Left ventricle myocardium inferior (tissue), 1 donor: Measurements from ENCODE around the gene MCUB. TPM values are rescaled to one million over a fixed set of nuclear protein-coding genes. Genes with fewer than 3 reads are reported as not detected.
"Not testable (repeated sequence)": the region's sequence is repeated elsewhere in the genome, so short reads cannot be mapped to it uniquely, and the experiment has no call there.

ENCODE experiments used
- DNase-seq: peaks from one replicate; pipeline ENCODE4 v3.0.0-alpha.2; 2020
- H3K27ac ChIP-seq: fragments of 200-600 bp; replicated peaks from 2 replicates; pipeline ENCODE4 v1.8.0; 2021
- H3K27me3 ChIP-seq: fragments of 200-600 bp; 2 replicates; pipeline ENCODE4 v1.8.0; 2021; ENCODE audit warnings: low read depth
- H3K36me3 ChIP-seq: fragments of 200-600 bp; 2 replicates; pipeline ENCODE4 v1.8.0; 2021
- H3K4me1 ChIP-seq: fragments of 200-600 bp; 2 replicates; pipeline ENCODE4 v1.8.0; 2021
- H3K4me3 ChIP-seq: fragments of 200-600 bp; 2 replicates; pipeline ENCODE4 v1.8.0; 2021; ENCODE audit warnings: mild to moderate bottlenecking, moderate library complexity
- H3K9me3 ChIP-seq: fragments of 200-600 bp; replicated peaks from 2 replicates; pipeline ENCODE4 v1.8.0; 2021
- intact Hi-C: fragments of 100-400 bp; cut with micrococcal nuclease; formaldehyde crosslinking; loops from one replicate; pipeline ENCODE4 v1.11.0; 2022
- total RNA-seq: library from RNA; stranded (reverse); fragmentation: NEBNext Ultra II Directional; extraction: Animal tissue kit (Norgen Biotek cat#: 25700); gene quantifications from one replicate; pipeline ENCODE4 v1.2.1, GENCODE V29; 2021
- TF ChIP-seq, protein P1 (sequence below): fragments of 200-600 bp; IDR thresholded peaks from 2 replicates; pipeline ENCODE4 v1.8.0; 2021; ENCODE audit warnings: antibody characterized with exemption, mild to moderate bottlenecking, borderline replicate concordance
- donor health status: DM: no; HTN: yes; CAD: no; lungs with severe emphysema.

Gene MCUB
- total RNA-seq, 1 donor from 2014 or later, result 3.3 TPM

DNA sequence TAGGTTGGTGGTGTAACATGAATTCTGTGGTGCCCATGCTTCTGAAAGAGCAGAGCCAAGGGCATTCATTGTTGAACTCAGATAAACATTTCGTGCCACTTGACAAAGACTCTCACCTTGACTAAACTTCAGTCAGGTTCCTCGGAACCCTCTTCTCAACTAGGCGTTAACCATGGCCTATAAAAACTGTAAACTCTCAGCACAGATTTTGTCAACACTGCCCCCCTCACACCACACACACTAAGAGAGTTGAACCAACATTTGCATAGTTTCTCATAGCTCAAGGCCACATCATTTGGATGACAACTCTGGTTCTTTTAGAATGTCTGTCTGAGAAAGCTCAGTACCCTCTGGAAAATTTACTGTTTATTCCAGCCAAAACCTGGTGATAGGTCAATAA is 115.1 kb downstream of the MCUB start:
- no peak for DNase-seq
- H3K4me1 ChIP-seq, result no peaks in the 10 kb centered on the region
- no peaks in the 10 kb centered on the region for H3K36me3 ChIP-seq
- H3K27me3 ChIP-seq, result no peaks in the 10 kb centered on the region
- peaks cover 13% of the 10 kb centered on the region for H3K9me3 ChIP-seq
- no peak overlapping the region for H3K27ac ChIP-seq
- TF ChIP-seq, protein P1, sequence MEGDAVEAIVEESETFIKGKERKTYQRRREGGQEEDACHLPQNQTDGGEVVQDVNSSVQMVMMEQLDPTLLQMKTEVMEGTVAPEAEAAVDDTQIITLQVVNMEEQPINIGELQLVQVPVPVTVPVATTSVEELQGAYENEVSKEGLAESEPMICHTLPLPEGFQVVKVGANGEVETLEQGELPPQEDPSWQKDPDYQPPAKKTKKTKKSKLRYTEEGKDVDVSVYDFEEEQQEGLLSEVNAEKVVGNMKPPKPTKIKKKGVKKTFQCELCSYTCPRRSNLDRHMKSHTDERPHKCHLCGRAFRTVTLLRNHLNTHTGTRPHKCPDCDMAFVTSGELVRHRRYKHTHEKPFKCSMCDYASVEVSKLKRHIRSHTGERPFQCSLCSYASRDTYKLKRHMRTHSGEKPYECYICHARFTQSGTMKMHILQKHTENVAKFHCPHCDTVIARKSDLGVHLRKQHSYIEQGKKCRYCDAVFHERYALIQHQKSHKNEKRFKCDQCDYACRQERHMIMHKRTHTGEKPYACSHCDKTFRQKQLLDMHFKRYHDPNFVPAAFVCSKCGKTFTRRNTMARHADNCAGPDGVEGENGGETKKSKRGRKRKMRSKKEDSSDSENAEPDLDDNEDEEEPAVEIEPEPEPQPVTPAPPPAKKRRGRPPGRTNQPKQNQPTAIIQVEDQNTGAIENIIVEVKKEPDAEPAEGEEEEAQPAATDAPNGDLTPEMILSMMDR, result no peak
- intact Hi-C loops, result no loop called here
- H3K4me3 ChIP-seq, result no peak overlapping the region

DNA sequence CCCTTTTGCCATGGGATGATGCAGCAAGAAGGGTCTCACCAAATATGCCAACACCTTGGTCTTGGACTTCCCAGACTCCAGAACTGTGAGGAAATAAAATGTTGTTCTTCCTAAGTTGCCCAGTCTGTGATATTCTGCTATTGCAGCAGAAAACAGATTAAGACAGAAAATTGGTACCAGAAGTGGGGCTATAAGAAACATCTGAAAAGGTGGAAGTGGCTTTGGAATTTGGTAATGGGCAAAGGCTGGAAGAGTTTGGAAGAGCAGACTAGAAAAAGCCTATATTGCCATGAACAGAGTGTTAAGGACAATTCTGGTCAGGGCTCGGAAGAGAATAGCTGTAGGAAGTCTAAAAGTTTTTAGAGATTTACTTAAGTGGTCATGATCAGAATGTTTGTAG is 115.8 kb downstream of the MCUB start:
- H3K27me3 ChIP-seq, result no peaks in the 10 kb centered on the region
- TF ChIP-seq, protein P1, result no peak
- no peak overlapping the region for H3K4me3 ChIP-seq
- DNase-seq, result no peak
- no peaks in the 10 kb centered on the region for H3K4me1 ChIP-seq
- no peaks in the 10 kb centered on the region for H3K36me3 ChIP-seq
- no peak overlapping the region for H3K27ac ChIP-seq
- intact Hi-C loops, result no loop called here
- H3K9me3 ChIP-seq, result peaks cover 11% of the 10 kb centered on the region

DNA sequence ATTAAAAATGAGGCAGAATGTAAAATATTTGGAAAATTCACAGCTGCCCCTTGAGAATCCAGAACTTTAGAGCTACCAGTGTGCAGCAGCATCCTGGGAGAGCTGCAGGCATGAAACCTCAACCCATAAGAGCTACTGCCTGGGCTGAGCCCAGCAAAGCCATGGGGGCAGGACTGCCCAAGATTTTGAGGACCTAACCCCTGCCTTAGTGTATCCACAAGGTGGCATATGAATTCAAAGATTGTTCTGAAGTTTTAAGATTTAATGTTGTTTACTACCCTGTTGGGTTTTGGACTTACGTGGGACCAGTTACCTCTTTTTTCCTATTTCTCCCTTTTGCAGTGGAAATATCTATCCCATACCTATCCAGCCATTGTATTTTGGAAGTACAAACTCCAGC is 116.8 kb downstream of the MCUB start:
- H3K27me3 ChIP-seq, result no peaks in the 10 kb centered on the region
- H3K9me3 ChIP-seq, result peaks cover under 1% of the 10 kb centered on the region
- H3K4me1 ChIP-seq, result no peaks in the 10 kb centered on the region
- no peak overlapping the region for H3K27ac ChIP-seq
- H3K36me3 ChIP-seq, result no peaks in the 10 kb centered on the region
- intact Hi-C loops, result no loop called here
- no peak for DNase-seq
- TF ChIP-seq, protein P1, result no peak
- no peak overlapping the region for H3K4me3 ChIP-seq

DNA sequence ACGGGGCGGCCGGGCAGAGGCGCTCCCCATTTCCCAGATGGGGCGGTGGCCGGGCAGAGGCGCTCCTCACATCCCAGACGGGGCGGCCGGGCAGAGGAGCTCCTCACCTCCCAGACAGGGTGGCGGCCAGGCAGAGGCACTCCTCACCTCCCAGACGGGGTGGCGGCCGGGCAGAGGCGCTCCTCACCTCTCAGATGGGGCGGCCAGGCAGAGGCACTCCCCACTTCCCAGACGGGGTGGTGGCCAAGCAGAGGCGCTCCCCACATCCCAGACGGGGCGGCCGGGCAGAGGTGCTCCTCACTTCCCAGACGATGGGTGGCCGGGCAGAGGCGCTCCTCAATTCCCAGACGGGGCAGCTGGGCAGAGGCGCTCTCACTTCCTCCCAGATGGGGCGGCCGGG is 118.4 kb downstream of the MCUB start:
- DNase-seq, H3K9me3 ChIP-seq, H3K36me3 ChIP-seq, H3K4me3 ChIP-seq, H3K27me3 ChIP-seq, H3K27ac ChIP-seq, H3K4me1 ChIP-seq, intact Hi-C loops: not testable (repeated sequence)

DNA sequence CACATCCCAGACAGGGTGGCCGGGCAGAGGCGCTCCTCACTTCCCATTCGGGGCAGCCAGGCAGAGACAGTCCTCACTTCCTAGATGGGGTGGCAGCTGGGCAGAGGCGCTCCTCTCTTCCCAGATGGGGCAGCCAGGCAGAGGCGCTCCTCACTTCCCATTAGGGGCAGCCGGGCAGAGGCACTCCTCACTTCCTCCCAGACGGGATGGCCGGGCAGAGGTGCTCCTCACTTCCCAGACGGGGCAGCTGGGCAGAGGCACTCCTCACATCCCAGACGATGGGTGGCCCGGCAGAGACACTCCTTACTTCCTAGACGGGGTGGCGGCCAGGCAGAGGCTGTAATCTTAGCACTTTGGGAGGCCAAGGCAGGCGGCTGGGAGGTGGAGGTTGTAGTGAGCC is 118.9 kb downstream of the MCUB start:
- H3K27me3 ChIP-seq, H3K27ac ChIP-seq, H3K4me3 ChIP-seq, DNase-seq, H3K9me3 ChIP-seq, H3K36me3 ChIP-seq, intact Hi-C loops, H3K4me1 ChIP-seq: not testable (repeated sequence)

DNA sequence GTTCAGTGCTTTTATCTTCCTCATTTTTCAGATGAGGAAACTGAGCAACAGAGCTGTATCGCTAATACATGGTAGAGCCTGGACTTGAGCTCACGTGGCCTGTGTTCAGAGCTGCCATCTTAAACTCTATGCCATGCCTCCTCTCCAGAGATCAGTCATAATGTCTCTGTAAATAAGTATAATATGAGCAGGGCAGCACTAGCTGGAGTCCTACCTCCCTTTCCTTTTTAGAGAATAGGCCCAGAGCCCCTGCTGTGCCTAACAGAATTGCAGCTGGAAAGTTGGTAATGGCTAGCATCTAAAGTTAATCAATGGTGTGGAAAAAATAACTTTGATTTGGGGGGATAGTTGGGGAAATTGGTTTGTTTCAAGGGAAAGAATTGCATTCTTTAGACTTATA is 122.8 kb downstream of the MCUB start:
- Histone ChIP-seq H3K27me3 (no peaks in the 10 kb centered on the region), H3K9me3 (no peaks in the 10 kb centered on the region), H3K4me3 (no peak overlapping the region), H3K36me3 (peaks cover 25% of the 10 kb centered on the region), H3K27ac (no peak overlapping the region), H3K4me1 (no peaks in the 10 kb centered on the region)
- intact Hi-C loops, result no loop called here
- DNase-seq, result no peak
- TF ChIP-seq, protein P1, result no peak

DNA sequence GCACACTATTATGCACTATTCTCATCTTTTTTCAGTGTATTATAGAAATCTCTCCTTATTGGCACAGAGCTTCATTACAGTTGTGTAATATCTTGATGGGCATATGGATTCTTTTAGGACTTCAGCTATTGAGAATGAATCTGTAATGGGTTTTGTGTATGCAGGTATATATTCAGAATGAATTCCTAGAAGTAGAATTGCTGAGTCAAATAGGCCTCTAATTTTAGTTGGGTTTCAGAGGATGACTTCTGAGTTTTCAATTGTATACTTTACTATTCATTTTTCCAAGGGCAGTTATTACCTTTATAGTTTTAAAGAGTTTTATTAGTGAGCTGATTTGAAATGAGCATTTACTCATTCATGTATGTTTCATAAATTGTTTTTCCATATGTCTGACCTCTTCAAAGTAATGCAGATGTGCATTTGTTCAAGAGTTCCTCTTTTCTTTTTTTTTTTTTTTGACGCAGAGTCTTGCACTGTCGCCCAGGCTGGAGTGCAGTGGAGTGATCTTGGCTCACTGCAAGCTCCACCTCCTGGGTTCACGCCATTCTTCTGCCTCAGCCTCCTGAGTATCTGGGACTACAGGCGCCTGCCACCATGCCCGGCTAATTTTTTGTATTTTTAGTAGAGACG is 123.7 kb downstream of the MCUB start:
- Histone ChIP-seq H3K9me3 (no peaks in the 10 kb centered on the region), H3K27ac (no peak overlapping the region), H3K4me1 (no peaks in the 10 kb centered on the region), H3K4me3 (no peak overlapping the region), H3K27me3 (no peaks in the 10 kb centered on the region), H3K36me3 (peaks cover 29% of the 10 kb centered on the region)
- DNase-seq, result no peak
- TF ChIP-seq, protein P1, result no peak
- intact Hi-C loops, result no loop called here
